IMR-90 (cell line): Measurements from ENCODE around the gene PTGR3. TPM values are rescaled to one million over a fixed set of nuclear protein-coding genes. Genes with fewer than 3 reads are reported as not detected.

Experiments
- ATAC-seq: fragments of 200-7000 bp; cut with Tn5 transposase; 2 replicates; pipeline ENCODE4 v1.9.1; 2020; ENCODE audit warnings: low read depth, mild to moderate bottlenecking, moderate library complexity
- BruUV-seq: library from RNA; stranded (reverse); fragments of 400-500 nt; replicated peaks from 2 replicates; lab custom pipeline; 2021; lab: Mats Ljungman, UMichigan
- CTCF ChIA-PET: fragments of 300-600 bp; formaldehyde crosslinking; extraction: SDS; loops from one replicate; lab custom pipeline; 2021; ENCODE audit warnings: antibody characterized with exemption; lab: Yijun Ruan, JAX
- POLR2A ChIA-PET: fragments of 300-600 bp; sonication (Branson Sonifier 250); formaldehyde crosslinking; loops from one replicate; lab custom pipeline; 2022; ENCODE audit warnings: antibody characterized with exemption; ENCODE audit not compliant: unreplicated experiment; lab: Charles Lee
- DNase-seq: peaks from one replicate; pipeline ENCODE4 v3.0.0; 2013
- H2AFZ ChIP-seq: replicated peaks from 2 replicates; pipeline ENCODE3; 2013; ENCODE audit warnings: low read length, mild to moderate bottlenecking; ENCODE audit not compliant: poor library complexity
- H2AK5ac ChIP-seq: 2 replicates; pipeline ENCODE4 v1.6.1; 2013; ENCODE audit warnings: low read depth, low read length, inconsistent platforms
- H2AK9ac ChIP-seq: replicated peaks from 2 replicates; pipeline ENCODE3; 2013; ENCODE audit warnings: mild to moderate bottlenecking, low read depth, low read length, moderate library complexity; ENCODE audit not compliant: poor library complexity
- H2BK120ac ChIP-seq: 2 replicates; pipeline ENCODE4 v1.6.1; 2013; ENCODE audit warnings: low read depth, low read length, inconsistent platforms
- H2BK15ac ChIP-seq: 3 replicates; pipeline ENCODE4 v1.6.1; 2013; ENCODE audit warnings: low read depth, low read length, inconsistent platforms
- H2BK20ac ChIP-seq: 2 replicates; pipeline ENCODE4 v1.6.1; 2013; ENCODE audit warnings: low read depth, mild to moderate bottlenecking, inconsistent platforms, low read length, moderate library complexity
- H2BK5ac ChIP-seq: 2 replicates; pipeline ENCODE4 v1.6.1; 2013; ENCODE audit warnings: mild to moderate bottlenecking, low read depth, low read length, inconsistent platforms; ENCODE audit not compliant: poor library complexity, severe bottlenecking
- H3K14ac ChIP-seq: replicated peaks from 2 replicates; pipeline ENCODE4 v1.6.1; 2013; ENCODE audit warnings: low read depth, low read length, inconsistent platforms
- H3K18ac ChIP-seq: 2 replicates; pipeline ENCODE4 v1.6.1; 2013; ENCODE audit warnings: low read depth, low read length, control low read depth
- H3K23ac ChIP-seq: 2 replicates; pipeline ENCODE4 v1.6.1; 2013; ENCODE audit warnings: low read depth, low read length, inconsistent platforms
- H3K27ac ChIP-seq: 2 replicates; pipeline ENCODE4 v1.5.1; 2013; ENCODE audit warnings: mild to moderate bottlenecking, control low read depth, low read length; ENCODE audit not compliant: insufficient read depth
- H3K27me3 ChIP-seq: 2 replicates; pipeline ENCODE4 v1.6.1; 2013; ENCODE audit warnings: low read length; ENCODE audit not compliant: control insufficient read depth, insufficient read depth
- H3K36me3 ChIP-seq: 2 replicates; pipeline ENCODE4 v1.6.1; 2013; ENCODE audit warnings: low read length, mixed read lengths; ENCODE audit not compliant: control insufficient read depth, insufficient read depth
- H3K4ac ChIP-seq: 2 replicates; pipeline ENCODE4 v1.6.1; 2013; ENCODE audit warnings: low read depth, low read length, inconsistent platforms
- H3K4me1 ChIP-seq: 2 replicates; pipeline ENCODE4 v1.6.1; 2013; ENCODE audit warnings: low read length, mixed read lengths; ENCODE audit not compliant: control insufficient read depth, insufficient read depth
- H3K4me2 ChIP-seq: 2 replicates; pipeline ENCODE4 v1.6.1; 2013; ENCODE audit warnings: low read depth, mild to moderate bottlenecking, control low read depth, low read length, moderate library complexity
- H3K4me3 ChIP-seq: 2 replicates; pipeline ENCODE4 v1.5.1; 2013; ENCODE audit warnings: low read depth, mild to moderate bottlenecking, control low read depth, low read length, moderate library complexity; ENCODE audit not compliant: insufficient read depth
- H3K56ac ChIP-seq: 2 replicates; pipeline ENCODE4 v1.6.1; 2013; ENCODE audit warnings: low read length, inconsistent platforms; ENCODE audit not compliant: insufficient read depth; ENCODE audit errors: extremely low read depth
- H3K79me1 ChIP-seq, 2 experiments: 2 replicates each; pipeline ENCODE4 v1.6.1; 2013; ENCODE audit warnings: low read length in 2 of 2, inconsistent platforms in 1 of 2, low read depth in 1 of 2
- H3K9ac ChIP-seq: 2 replicates; pipeline ENCODE4 v1.6.1; 2013; ENCODE audit warnings: low read depth, low read length, control low read depth
- H3K9me1 ChIP-seq: 2 replicates; pipeline ENCODE4 v1.6.1; 2013; ENCODE audit warnings: low read length, inconsistent platforms; ENCODE audit not compliant: insufficient read depth
- H3K9me3 ChIP-seq: 2 replicates; pipeline ENCODE4 v1.6.1; 2013; ENCODE audit warnings: low read length; ENCODE audit not compliant: control insufficient read depth, insufficient read depth
- H4K20me1 ChIP-seq: 2 replicates; pipeline ENCODE4 v1.6.1; 2013; ENCODE audit warnings: low read length, inconsistent platforms; ENCODE audit not compliant: insufficient read depth
- H4K5ac ChIP-seq: 2 replicates; pipeline ENCODE4 v1.6.1; 2013; ENCODE audit warnings: mild to moderate bottlenecking, low read depth, low read length, control low read depth
- H4K8ac ChIP-seq, 2 experiments: 2 replicates each; pipeline ENCODE4 v1.6.1; 2013; ENCODE audit warnings: low read depth in 2 of 2, low read length in 2 of 2, control low read depth in 1 of 2, inconsistent platforms in 1 of 2
- H4K91ac ChIP-seq: 2 replicates; pipeline ENCODE4 v1.6.1; 2013; ENCODE audit warnings: low read depth, low read length, inconsistent platforms; ENCODE audit not compliant: insufficient read depth
- CEBPB ChIP-seq: IDR thresholded peaks from 2 replicates; pipeline ENCODE4 v1.6.1; 2012; ENCODE audit warnings: low read depth, low read length, improper control_type of control experiment
- FOS ChIP-seq: fragments of 150-350 bp; IDR thresholded peaks from 2 replicates; pipeline ENCODE4 v1.6.1; 2016; ENCODE audit warnings: low read depth, low read length
- MAFK ChIP-seq: IDR thresholded peaks from 2 replicates; pipeline ENCODE4 v1.6.1; 2012; ENCODE audit warnings: low read depth, low read length, improper control_type of control experiment
- NFE2L2 ChIP-seq: fragments of 150-350 bp; IDR thresholded peaks from 2 replicates; pipeline ENCODE4 v1.6.1; 2016; ENCODE audit warnings: low read depth, mild to moderate bottlenecking, low read length
- POLR2A ChIP-seq: IDR thresholded peaks from 2 replicates; pipeline ENCODE4 v1.6.1; 2012; ENCODE audit warnings: mild to moderate bottlenecking, low read depth, low read length
- RAD21 ChIP-seq: IDR thresholded peaks from 2 replicates; pipeline ENCODE4 v1.6.1; 2012; ENCODE audit warnings: low read length, improper control_type of control experiment
- RCOR1 ChIP-seq: IDR thresholded peaks from 2 replicates; pipeline ENCODE4 v1.6.1; 2012; ENCODE audit warnings: mild to moderate bottlenecking, low read length, improper control_type of control experiment; ENCODE audit not compliant: insufficient replicate concordance
- RFX5 ChIP-seq: IDR thresholded peaks from 2 replicates; pipeline ENCODE4 v1.8.0; 2012; ENCODE audit warnings: low read depth, mild to moderate bottlenecking, low read length, moderate library complexity
- SMC3 ChIP-seq: fragments of 150-350 bp; IDR thresholded peaks from 2 replicates; pipeline ENCODE4 v1.6.1; 2016; ENCODE audit warnings: low read depth, mild to moderate bottlenecking, antibody characterized with exemption, low read length, moderate library complexity
- USF2 ChIP-seq: fragments of 150-350 bp; IDR thresholded peaks from 2 replicates; pipeline ENCODE4 v1.6.1; 2017; ENCODE audit warnings: mild to moderate bottlenecking, antibody characterized with exemption, low read length, low read depth
- WGBS, 2 experiments: methylation state at CpG; one replicate each; pipeline versions ENCODE4 v1.1.5 to v1.1.7; 2013; ENCODE audit warnings: missing lambda C conversion rate in 2 of 2; ENCODE audit not compliant: insufficient read length in 1 of 2; ENCODE audit errors: extremely low coverage in 2 of 2; 5-methylcytosine and 5-hydroxymethylcytosine counted together
- dilution Hi-C: fragments of 300-500 bp; cut with HindIII; formaldehyde crosslinking; loops from one replicate; pipeline ENCODE4 v1.14.3; 2018; ENCODE audit warnings: low sequenced_read_pairs; ENCODE audit not compliant: unreplicated experiment
- in situ Hi-C: fragments of 300-500 bp; cut with MboI; formaldehyde crosslinking; loops from 3 replicates; pipeline ENCODE4 v1.14.3; 2019; ENCODE audit warnings: low sequenced_read_pairs, inconsistent platforms, mixed read lengths
- intact Hi-C: fragments of 100-400 bp; cut with micrococcal nuclease; formaldehyde crosslinking; loops from 2 replicates; pipeline ENCODE4 v1.10.0; 2022
- polyA plus RNA-seq, 3 experiments: library from polyadenylated mRNA; depleted of rRNA; stranded (reverse); fragments of >200 nt; gene quantifications; 2 replicates each; pipeline ENCODE4 v1.2.3, GENCODE V29; 2012; ENCODE audit warnings: low replicate concordance in 1 of 3
- total RNA-seq: library from RNA; depleted of rRNA; stranded (reverse); fragments of >200 nt; gene quantifications from 2 replicates; pipeline ENCODE4 v1.2.3, GENCODE V29; 2012

The PTGR3 gene
- total and polyA plus RNA-seq, 2 of the 4 experiments (the other 2 are of a cell fraction) = 16.1 to 26.4 TPM

GRCh38 chr18:75229437-75229836 is 20.5 kb upstream of the PTGR3 start:
- H4K5ac ChIP-seq = no peak overlapping the region
- no peak overlapping the region for H2AFZ ChIP-seq
- no peak overlapping the region for H2AK9ac ChIP-seq
- 83% methylated on average over 1 of the region's 8 CpGs; no CpG with 5 or more reads in 1 of the 2 experiments for WGBS, 2 experiments
- H2BK15ac ChIP-seq = no peak overlapping the region
- H3K27ac ChIP-seq = no peak overlapping the region
- CTCF ChIA-PET = no interaction called here
- no peak overlapping the region for H3K4ac ChIP-seq
- no TSS peak for BruUV-seq
- in situ Hi-C loops = no loop called here
- H3K18ac ChIP-seq = no peak overlapping the region
- no peak overlapping the region for H3K56ac ChIP-seq
- dilution Hi-C loops = no loop called here
- no peak overlapping the region for H4K91ac ChIP-seq
- TF ChIP-seq RCOR1 = no peak
- no peak for TF ChIP-seq RAD21
- TF ChIP-seq SMC3 = no peak
- TF ChIP-seq RFX5 = no peak
- no peak for TF ChIP-seq POLR2A
- no peak for TF ChIP-seq CEBPB
- TF ChIP-seq NFE2L2 = no peak
- no peak for TF ChIP-seq USF2
- TF ChIP-seq MAFK = no peak
- TF ChIP-seq FOS = no peak
- H3K4me1 ChIP-seq = peaks cover 7% of the 10 kb centered on the region
- no peak overlapping the region for H3K4me3 ChIP-seq
- H4K8ac ChIP-seq = no peak overlapping the region
- DNase-seq (no peak), ATAC-seq (no peak)
- H3K4me2 ChIP-seq = no peak overlapping the region
- H2BK20ac ChIP-seq = no peak overlapping the region
- intact Hi-C loops = no loop called here
- no peak overlapping the region for H3K14ac ChIP-seq
- no peak overlapping the region for H3K9ac ChIP-seq
- H2BK120ac ChIP-seq = no peak overlapping the region
- H3K27me3 ChIP-seq = no peaks in the 10 kb centered on the region
- H3K23ac ChIP-seq = no peak overlapping the region
- H2BK5ac ChIP-seq = no peak overlapping the region
- H3K79me1 ChIP-seq = peaks cover 30 to 72% of the 10 kb centered on the region in 2 experiments
- H3K9me3 ChIP-seq = no peaks in the 10 kb centered on the region
- POLR2A ChIA-PET = no interaction called here
- H4K20me1 ChIP-seq = no peaks in the 10 kb centered on the region; the same call in 1 of the 2 replicates
- peaks cover 8% of the 10 kb centered on the region; the same call in 1 of the 2 replicates for H3K9me1 ChIP-seq
- peaks cover 3% of the 10 kb centered on the region; the same call in 1 of the 2 replicates for H3K36me3 ChIP-seq
- H2AK5ac ChIP-seq = no peak overlapping the region; the same call in 1 of the 2 replicates
